ENCODE results near the gene AGRP. TPM values are rescaled to one million over a fixed set of nuclear protein-coding genes. Genes with fewer than 3 reads are reported as not detected.

AGRP gene
- total RNA-seq, 2 donors from 2014 or later: not detected

- no peak for DNase-seq
- TF ChIP-seq CTCF (conservative IDR thresholded peaks at IDR 0.05): no peak
- Mint-ChIP-seq H3K9me3 (no peaks in the 10 kb centered on the region), H3K4me1 (peaks cover 26% of the 10 kb centered on the region), H3K27me3 (ENCODE audit: insufficient read depth) (peaks cover 33% of the 10 kb centered on the region), H3K4me3 (no peak overlapping the region), H3K27ac (no peak overlapping the region), H3K36me3 (ENCODE audit: low read depth) (peaks cover 11% of the 10 kb centered on the region)
- H3K27ac ChIP-seq (ENCODE audit: low read depth, low read length): no peak overlapping the region
- H3K9ac ChIP-seq (ENCODE audit: extremely low read depth, low read length, poor library complexity, severe bottlenecking): no peak overlapping the region
- peaks cover 6% of the 10 kb centered on the region for H3K36me3 ChIP-seq (ENCODE audit: control insufficient read depth, insufficient read depth, low read length)
- WGBS, 2 experiments (ENCODE audit: insufficient coverage in 1 of 2, insufficient read length in 1 of 2): 97 to 100% methylated on average over 4 to 5 of the region's 5 CpGs
- peaks cover 24% of the 10 kb centered on the region for H3K27me3 ChIP-seq (ENCODE audit: control insufficient read depth, insufficient read depth, low read length, poor library complexity, severe bottlenecking)
- H3K4me1 ChIP-seq (ENCODE audit: control insufficient read depth, insufficient read depth, low read length): peaks cover 3% of the 10 kb centered on the region
- H3K4me3 ChIP-seq (ENCODE audit: low read length): peak overlapping the region; percentile 85
- no peaks in the 10 kb centered on the region for H3K9me3 ChIP-seq (ENCODE audit: control insufficient read depth, low read length)
Observed at GRCh38 chr16:67433131-67433719, 50.1 kb downstream of the AGRP start.

Other genes starting within 250 kb of the AGRP start
- gene FHOD1, start 236.1 kb downstream of the AGRP start, total RNA-seq: 10 to 100 TPM; 51.7 to 71.9 TPM
- 1 to 10 TPM; 8.9 to 9.0 TPM for gene SLC9A5, start 234.6 kb downstream of the AGRP start, total RNA-seq
- 10 to 100 TPM; 10.5 to 12.4 TPM for gene PLEKHG4, start 204.0 kb downstream of the AGRP start, total RNA-seq
- 1 to 10 TPM; 1.2 to 1.3 TPM for gene KCTD19, start 156.8 kb downstream of the AGRP start, total RNA-seq
- gene LRRC36, start 156.7 kb downstream of the AGRP start, total RNA-seq: under 1 TPM in 1 of 2 donors, not detected in 1; 0.73 TPM
- under 1 TPM; 0.64 to 0.73 TPM for gene TPPP3, start 90.0 kb downstream of the AGRP start, total RNA-seq
- 10 to 100 TPM in 1 of 2 donors, 1 to 10 TPM in 1; 8.4 to 10.6 TPM for gene ZDHHC1, start 67.1 kb downstream of the AGRP start, total RNA-seq
- 10 to 100 TPM; 10.4 to 14.7 TPM for gene HSD11B2, start 52.4 kb downstream of the AGRP start, total RNA-seq
- 10 to 100 TPM; 56.0 to 58.3 TPM for gene ATP6V0D1, start 2.4 kb downstream of the AGRP start, total RNA-seq
- gene RIPOR1, start 45.3 kb upstream of the AGRP start, total RNA-seq: 10 to 100 TPM; 39.9 to 54.1 TPM
- gene CTCF, start 79.0 kb upstream of the AGRP start, total RNA-seq: 10 to 100 TPM; 61.3 to 74.6 TPM
- gene CARMIL2, start 161.6 kb upstream of the AGRP start, total RNA-seq: 10 to 100 TPM; 13.6 to 19.8 TPM
- gene ACD, start 176.7 kb upstream of the AGRP start, total RNA-seq: 10 to 100 TPM; 39.3 to 41.5 TPM
- gene PARD6A, start 177.4 kb upstream of the AGRP start, total RNA-seq: 1 to 10 TPM; 2.6 to 3.7 TPM
- 10 to 100 TPM; 19.0 to 21.2 TPM for gene ENKD1, start 183.2 kb upstream of the AGRP start, total RNA-seq
- 1 to 10 TPM; 3.6 to 4.7 TPM for gene C16orf86, start 183.3 kb upstream of the AGRP start, total RNA-seq
- 10 to 100 TPM; 18.2 to 21.2 TPM for gene GFOD2, start 235.8 kb upstream of the AGRP start, total RNA-seq